GM23338 (cell line): ENCODE results near the gene IDI2.
A peak's percentile ranks its signal among the peaks of the same experiment; 100 is the strongest.

Experiments
- CTCF ChIP-seq, 2 experiments: fragments of 200-600 bp in 1 of 2; sonication (generic) in 1 of 2; conservative IDR thresholded peaks; 2 replicates each; pipeline versions ENCODE4 v1.5.1 to v1.6.1; 2016 to 2017; ENCODE audit warnings: antibody characterized with exemption in 2 of 2, low read depth in 2 of 2, mild to moderate bottlenecking in 2 of 2, moderate library complexity in 1 of 2
- EZH2phosphoT487 ChIP-seq: fragments of 200-600 bp; sonication (generic); IDR thresholded peaks from one replicate; pipeline ENCODE4 v1.8.1; 2018; ENCODE audit warnings: antibody characterized with exemption; ENCODE audit not compliant: unreplicated experiment
- POLR2AphosphoS5 ChIP-seq: IDR thresholded peaks from 2 replicates; pipeline ENCODE4 v1.6.1; 2016; ENCODE audit warnings: antibody characterized with exemption, low read depth
- TF ChIP-seq, protein P1 (sequence below): IDR thresholded peaks from 2 replicates; pipeline ENCODE4 v1.6.1; 2016; ENCODE audit warnings: antibody characterized with exemption

DNA sequence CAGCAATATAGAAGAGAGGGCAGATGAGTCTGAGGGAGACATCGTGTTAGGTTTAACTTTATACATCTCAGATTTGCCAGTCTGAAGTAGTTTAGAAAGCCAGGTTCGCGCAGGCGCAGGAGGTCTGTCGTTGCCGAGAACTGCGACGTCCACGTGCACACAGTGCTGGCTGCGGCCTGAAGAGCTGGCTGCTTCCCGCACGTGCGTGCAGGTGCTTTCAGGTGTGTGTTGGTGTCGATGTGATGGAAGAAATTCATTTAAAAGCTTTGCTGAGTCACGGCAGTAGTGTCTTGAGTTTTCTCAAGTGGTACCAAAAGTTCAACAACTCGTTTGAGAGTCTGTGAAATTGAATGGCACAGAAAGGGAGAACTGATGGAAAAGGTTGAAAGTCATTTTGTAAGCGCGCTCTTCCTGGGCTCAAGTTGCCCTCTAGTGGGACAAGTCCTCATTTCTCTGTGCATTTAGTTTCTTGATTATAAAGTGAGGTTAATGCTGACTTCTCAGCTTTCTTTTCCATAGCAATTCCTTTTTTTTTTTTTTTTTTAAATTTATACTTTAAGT, 49.2 kb upstream of the IDI2 start:
- TF ChIP-seq POLR2AphosphoS5 = no peak
- TF ChIP-seq, protein P1, sequence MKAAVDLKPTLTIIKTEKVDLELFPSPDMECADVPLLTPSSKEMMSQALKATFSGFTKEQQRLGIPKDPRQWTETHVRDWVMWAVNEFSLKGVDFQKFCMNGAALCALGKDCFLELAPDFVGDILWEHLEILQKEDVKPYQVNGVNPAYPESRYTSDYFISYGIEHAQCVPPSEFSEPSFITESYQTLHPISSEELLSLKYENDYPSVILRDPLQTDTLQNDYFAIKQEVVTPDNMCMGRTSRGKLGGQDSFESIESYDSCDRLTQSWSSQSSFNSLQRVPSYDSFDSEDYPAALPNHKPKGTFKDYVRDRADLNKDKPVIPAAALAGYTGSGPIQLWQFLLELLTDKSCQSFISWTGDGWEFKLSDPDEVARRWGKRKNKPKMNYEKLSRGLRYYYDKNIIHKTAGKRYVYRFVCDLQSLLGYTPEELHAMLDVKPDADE = no peak
- TF ChIP-seq CTCF (conservative IDR thresholded peaks at IDR 0.05; ENCODE audit: low read depth in 2 of 2) = peak; percentile 45 to 55
- TF ChIP-seq EZH2phosphoT487 = no peak
